H1 (cell line): ENCODE measurements around the gene RELL1.

Experiments
- BCL11A ChIP-seq, 2 experiments: IDR thresholded peaks; one replicate each; pipeline ENCODE4 v1.6.1; 2011; ENCODE audit warnings: low read depth in 2 of 2, low read length in 2 of 2, mild to moderate bottlenecking in 2 of 2
- EZH2 ChIP-seq: fragments of 200-600 bp; sonication (generic); IDR thresholded peaks from 2 replicates; pipeline ENCODE4 v1.7.1; 2012; ENCODE audit warnings: low read depth, mild to moderate bottlenecking, moderate library complexity, low read length, inconsistent platforms; ENCODE audit not compliant: severe bottlenecking
- GTF2F1 ChIP-seq: IDR thresholded peaks from 2 replicates; pipeline ENCODE4 v1.6.1; 2012; ENCODE audit warnings: low read depth, low read length, improper control_type of control experiment, borderline replicate concordance
- HDAC2 ChIP-seq, 2 experiments: fragments of 300-600 bp in 1 of 2; sonication (generic) in 1 of 2; IDR thresholded peaks; 2 replicates each; pipeline ENCODE4 v1.6.1; 2011 to 2012; ENCODE audit warnings: low read depth in 2 of 2, low read length in 2 of 2, mild to moderate bottlenecking in 2 of 2, moderate library complexity in 2 of 2, borderline replicate concordance in 1 of 2, inconsistent platforms in 1 of 2
- NRF1 ChIP-seq: IDR thresholded peaks from 2 replicates; pipeline ENCODE4 v1.6.1; 2011; ENCODE audit warnings: mild to moderate bottlenecking, low read depth, low read length, improper control_type of control experiment
- POLR2A ChIP-seq, 2 experiments: IDR thresholded peaks; 1 replicate in 1 of 2; 2 replicates in 1 of 2; pipeline ENCODE4 v1.6.1; 2011; ENCODE audit warnings: low read depth in 2 of 2, low read length in 2 of 2, mild to moderate bottlenecking in 2 of 2; ENCODE audit errors: control extremely low read depth in 1 of 2
- POLR2AphosphoS5 ChIP-seq: IDR thresholded peaks from 2 replicates; pipeline ENCODE4 v1.6.1; 2011; ENCODE audit warnings: low read depth, low read length
- TAF1 ChIP-seq: IDR thresholded peaks from 2 replicates; pipeline ENCODE4 v1.6.1; 2011; ENCODE audit warnings: mild to moderate bottlenecking, low read depth, low read length
- ZNF274 ChIP-seq: IDR thresholded peaks from 2 replicates; pipeline ENCODE4 v1.7.0; 2012; ENCODE audit warnings: low read length, borderline replicate concordance; ENCODE audit errors: extremely low read depth
- TF ChIP-seq, protein P1 (sequence below), 3 experiments: IDR thresholded peaks; 1 replicate in 2 of 3; 2 replicates in 1 of 3; pipeline versions ENCODE4 v1.5.1 to v1.6.1; 2011; ENCODE audit warnings: low read length in 3 of 3, mild to moderate bottlenecking in 3 of 3, inconsistent platforms in 2 of 3, low read depth in 1 of 3, moderate library complexity in 1 of 3; ENCODE audit not compliant: insufficient read depth in 1 of 3; ENCODE audit errors: control extremely low read depth in 1 of 3
- TF ChIP-seq, protein P2 (sequence below): IDR thresholded peaks from 2 replicates; pipeline ENCODE4 v1.6.1; 2011; ENCODE audit warnings: low read length, improper control_type of control experiment
- TF ChIP-seq, protein P3 (sequence below): fragments of 300-600 bp; sonication (generic); IDR thresholded peaks from 2 replicates; pipeline ENCODE4 v1.7.1; 2012; ENCODE audit warnings: low read length, moderate library complexity, mild to moderate bottlenecking, inconsistent platforms; ENCODE audit not compliant: insufficient replicate concordance

DNA sequence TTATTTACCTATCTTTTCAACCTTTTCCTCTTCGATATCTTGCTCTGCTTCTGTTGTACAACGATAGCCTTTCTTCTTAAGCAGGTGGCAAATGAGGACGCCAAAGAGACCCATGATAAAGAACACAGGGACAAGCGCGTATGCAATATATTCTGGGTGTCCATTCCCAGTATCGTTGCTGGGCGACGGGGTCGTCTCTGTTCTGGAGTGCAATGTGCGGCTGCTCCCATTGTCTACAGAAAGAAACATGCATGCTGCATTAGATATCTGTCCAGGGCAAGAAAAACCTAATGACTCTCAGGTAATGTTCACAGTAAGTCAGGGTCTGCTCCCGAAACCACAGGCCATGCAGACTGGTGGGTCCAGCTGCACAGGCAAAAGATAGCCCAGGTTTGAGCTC lies 36.9 kb downstream of the RELL1 start:
- TF ChIP-seq POLR2AphosphoS5 (no peak), HDAC2 (IDR thresholded peaks at IDR 0.05; ENCODE audit: borderline replicate concordance in 1 of 2, low read depth in 2 of 2, low read length in 2 of 2) (no peak), EZH2 (no peak), TAF1 (no peak), NRF1 (no peak), POLR2A (IDR thresholded peaks at IDR 0.05; ENCODE audit: control extremely low read depth in 1 of 2, low read depth in 2 of 2, low read length in 2 of 2) (no peak), ZNF274 (no peak), BCL11A (IDR thresholded peaks at IDR 0.05; ENCODE audit: low read depth in 2 of 2, low read length in 2 of 2) (no peak), GTF2F1 (no peak)
- TF ChIP-seq, protein P1, sequence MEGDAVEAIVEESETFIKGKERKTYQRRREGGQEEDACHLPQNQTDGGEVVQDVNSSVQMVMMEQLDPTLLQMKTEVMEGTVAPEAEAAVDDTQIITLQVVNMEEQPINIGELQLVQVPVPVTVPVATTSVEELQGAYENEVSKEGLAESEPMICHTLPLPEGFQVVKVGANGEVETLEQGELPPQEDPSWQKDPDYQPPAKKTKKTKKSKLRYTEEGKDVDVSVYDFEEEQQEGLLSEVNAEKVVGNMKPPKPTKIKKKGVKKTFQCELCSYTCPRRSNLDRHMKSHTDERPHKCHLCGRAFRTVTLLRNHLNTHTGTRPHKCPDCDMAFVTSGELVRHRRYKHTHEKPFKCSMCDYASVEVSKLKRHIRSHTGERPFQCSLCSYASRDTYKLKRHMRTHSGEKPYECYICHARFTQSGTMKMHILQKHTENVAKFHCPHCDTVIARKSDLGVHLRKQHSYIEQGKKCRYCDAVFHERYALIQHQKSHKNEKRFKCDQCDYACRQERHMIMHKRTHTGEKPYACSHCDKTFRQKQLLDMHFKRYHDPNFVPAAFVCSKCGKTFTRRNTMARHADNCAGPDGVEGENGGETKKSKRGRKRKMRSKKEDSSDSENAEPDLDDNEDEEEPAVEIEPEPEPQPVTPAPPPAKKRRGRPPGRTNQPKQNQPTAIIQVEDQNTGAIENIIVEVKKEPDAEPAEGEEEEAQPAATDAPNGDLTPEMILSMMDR (IDR thresholded peaks at IDR 0.05; ENCODE audit: control extremely low read depth in 1 of 3, insufficient read depth in 1 of 3, low read depth in 1 of 3, low read length in 3 of 3) = no peak
- TF ChIP-seq, protein P2, sequence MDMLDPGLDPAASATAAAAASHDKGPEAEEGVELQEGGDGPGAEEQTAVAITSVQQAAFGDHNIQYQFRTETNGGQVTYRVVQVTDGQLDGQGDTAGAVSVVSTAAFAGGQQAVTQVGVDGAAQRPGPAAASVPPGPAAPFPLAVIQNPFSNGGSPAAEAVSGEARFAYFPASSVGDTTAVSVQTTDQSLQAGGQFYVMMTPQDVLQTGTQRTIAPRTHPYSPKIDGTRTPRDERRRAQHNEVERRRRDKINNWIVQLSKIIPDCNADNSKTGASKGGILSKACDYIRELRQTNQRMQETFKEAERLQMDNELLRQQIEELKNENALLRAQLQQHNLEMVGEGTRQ = no peak
- TF ChIP-seq, protein P3, sequence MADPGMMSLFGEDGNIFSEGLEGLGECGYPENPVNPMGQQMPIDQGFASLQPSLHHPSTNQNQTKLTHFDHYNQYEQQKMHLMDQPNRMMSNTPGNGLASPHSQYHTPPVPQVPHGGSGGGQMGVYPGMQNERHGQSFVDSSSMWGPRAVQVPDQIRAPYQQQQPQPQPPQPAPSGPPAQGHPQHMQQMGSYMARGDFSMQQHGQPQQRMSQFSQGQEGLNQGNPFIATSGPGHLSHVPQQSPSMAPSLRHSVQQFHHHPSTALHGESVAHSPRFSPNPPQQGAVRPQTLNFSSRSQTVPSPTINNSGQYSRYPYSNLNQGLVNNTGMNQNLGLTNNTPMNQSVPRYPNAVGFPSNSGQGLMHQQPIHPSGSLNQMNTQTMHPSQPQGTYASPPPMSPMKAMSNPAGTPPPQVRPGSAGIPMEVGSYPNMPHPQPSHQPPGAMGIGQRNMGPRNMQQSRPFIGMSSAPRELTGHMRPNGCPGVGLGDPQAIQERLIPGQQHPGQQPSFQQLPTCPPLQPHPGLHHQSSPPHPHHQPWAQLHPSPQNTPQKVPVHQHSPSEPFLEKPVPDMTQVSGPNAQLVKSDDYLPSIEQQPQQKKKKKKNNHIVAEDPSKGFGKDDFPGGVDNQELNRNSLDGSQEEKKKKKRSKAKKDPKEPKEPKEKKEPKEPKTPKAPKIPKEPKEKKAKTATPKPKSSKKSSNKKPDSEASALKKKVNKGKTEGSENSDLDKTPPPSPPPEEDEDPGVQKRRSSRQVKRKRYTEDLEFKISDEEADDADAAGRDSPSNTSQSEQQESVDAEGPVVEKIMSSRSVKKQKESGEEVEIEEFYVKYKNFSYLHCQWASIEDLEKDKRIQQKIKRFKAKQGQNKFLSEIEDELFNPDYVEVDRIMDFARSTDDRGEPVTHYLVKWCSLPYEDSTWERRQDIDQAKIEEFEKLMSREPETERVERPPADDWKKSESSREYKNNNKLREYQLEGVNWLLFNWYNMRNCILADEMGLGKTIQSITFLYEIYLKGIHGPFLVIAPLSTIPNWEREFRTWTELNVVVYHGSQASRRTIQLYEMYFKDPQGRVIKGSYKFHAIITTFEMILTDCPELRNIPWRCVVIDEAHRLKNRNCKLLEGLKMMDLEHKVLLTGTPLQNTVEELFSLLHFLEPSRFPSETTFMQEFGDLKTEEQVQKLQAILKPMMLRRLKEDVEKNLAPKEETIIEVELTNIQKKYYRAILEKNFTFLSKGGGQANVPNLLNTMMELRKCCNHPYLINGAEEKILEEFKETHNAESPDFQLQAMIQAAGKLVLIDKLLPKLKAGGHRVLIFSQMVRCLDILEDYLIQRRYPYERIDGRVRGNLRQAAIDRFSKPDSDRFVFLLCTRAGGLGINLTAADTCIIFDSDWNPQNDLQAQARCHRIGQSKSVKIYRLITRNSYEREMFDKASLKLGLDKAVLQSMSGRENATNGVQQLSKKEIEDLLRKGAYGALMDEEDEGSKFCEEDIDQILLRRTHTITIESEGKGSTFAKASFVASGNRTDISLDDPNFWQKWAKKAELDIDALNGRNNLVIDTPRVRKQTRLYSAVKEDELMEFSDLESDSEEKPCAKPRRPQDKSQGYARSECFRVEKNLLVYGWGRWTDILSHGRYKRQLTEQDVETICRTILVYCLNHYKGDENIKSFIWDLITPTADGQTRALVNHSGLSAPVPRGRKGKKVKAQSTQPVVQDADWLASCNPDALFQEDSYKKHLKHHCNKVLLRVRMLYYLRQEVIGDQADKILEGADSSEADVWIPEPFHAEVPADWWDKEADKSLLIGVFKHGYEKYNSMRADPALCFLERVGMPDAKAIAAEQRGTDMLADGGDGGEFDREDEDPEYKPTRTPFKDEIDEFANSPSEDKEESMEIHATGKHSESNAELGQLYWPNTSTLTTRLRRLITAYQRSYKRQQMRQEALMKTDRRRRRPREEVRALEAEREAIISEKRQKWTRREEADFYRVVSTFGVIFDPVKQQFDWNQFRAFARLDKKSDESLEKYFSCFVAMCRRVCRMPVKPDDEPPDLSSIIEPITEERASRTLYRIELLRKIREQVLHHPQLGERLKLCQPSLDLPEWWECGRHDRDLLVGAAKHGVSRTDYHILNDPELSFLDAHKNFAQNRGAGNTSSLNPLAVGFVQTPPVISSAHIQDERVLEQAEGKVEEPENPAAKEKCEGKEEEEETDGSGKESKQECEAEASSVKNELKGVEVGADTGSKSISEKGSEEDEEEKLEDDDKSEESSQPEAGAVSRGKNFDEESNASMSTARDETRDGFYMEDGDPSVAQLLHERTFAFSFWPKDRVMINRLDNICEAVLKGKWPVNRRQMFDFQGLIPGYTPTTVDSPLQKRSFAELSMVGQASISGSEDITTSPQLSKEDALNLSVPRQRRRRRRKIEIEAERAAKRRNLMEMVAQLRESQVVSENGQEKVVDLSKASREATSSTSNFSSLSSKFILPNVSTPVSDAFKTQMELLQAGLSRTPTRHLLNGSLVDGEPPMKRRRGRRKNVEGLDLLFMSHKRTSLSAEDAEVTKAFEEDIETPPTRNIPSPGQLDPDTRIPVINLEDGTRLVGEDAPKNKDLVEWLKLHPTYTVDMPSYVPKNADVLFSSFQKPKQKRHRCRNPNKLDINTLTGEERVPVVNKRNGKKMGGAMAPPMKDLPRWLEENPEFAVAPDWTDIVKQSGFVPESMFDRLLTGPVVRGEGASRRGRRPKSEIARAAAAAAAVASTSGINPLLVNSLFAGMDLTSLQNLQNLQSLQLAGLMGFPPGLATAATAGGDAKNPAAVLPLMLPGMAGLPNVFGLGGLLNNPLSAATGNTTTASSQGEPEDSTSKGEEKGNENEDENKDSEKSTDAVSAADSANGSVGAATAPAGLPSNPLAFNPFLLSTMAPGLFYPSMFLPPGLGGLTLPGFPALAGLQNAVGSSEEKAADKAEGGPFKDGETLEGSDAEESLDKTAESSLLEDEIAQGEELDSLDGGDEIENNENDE = no peak
